Trophoblast cell (in vitro differentiated cells and primary cell): Measurements from ENCODE around the gene DOCK2.

ENCODE experiments used
- DNase-seq, 2 donors: peaks; one replicate each; pipeline ENCODE4 v3.0.0-alpha.2; 2016
- H2AFZ ChIP-seq: 2 replicates; pipeline ENCODE4 v1.6.1; 2013; ENCODE audit warnings: low read length, moderate library complexity, mild to moderate bottlenecking; ENCODE audit not compliant: insufficient read depth, poor library complexity
- H2AK5ac ChIP-seq: 2 replicates; pipeline ENCODE4 v1.6.1; 2013; ENCODE audit warnings: mild to moderate bottlenecking, low read length
- H2BK120ac ChIP-seq: 2 replicates; pipeline ENCODE4 v1.6.1; 2013; ENCODE audit warnings: low read length, mild to moderate bottlenecking, moderate library complexity; ENCODE audit not compliant: insufficient read depth, poor library complexity
- H2BK12ac ChIP-seq: 2 replicates; pipeline ENCODE4 v1.6.1; 2013; ENCODE audit warnings: mild to moderate bottlenecking, low read length, moderate library complexity
- H2BK5ac ChIP-seq: 2 replicates; pipeline ENCODE4 v1.6.1; 2013; ENCODE audit warnings: low read length, low read depth, moderate library complexity, mild to moderate bottlenecking; ENCODE audit not compliant: poor library complexity
- H3K14ac ChIP-seq: 2 replicates; pipeline ENCODE4 v1.6.1; 2013; ENCODE audit warnings: mild to moderate bottlenecking, low read length
- H3K18ac ChIP-seq: 2 replicates; pipeline ENCODE4 v1.6.1; 2013; ENCODE audit warnings: mild to moderate bottlenecking, low read length
- H3K23ac ChIP-seq: 2 replicates; pipeline ENCODE4 v1.6.1; 2013; ENCODE audit warnings: low read length
- H3K27ac ChIP-seq: 2 replicates; pipeline ENCODE4 v1.5.1; 2013; ENCODE audit warnings: low read depth, mild to moderate bottlenecking, inconsistent platforms, low read length, moderate library complexity
- H3K27me3 ChIP-seq: 2 replicates; pipeline ENCODE4 v1.6.1; 2013; ENCODE audit warnings: inconsistent platforms, mild to moderate bottlenecking, low read length, moderate library complexity; ENCODE audit not compliant: insufficient read depth
- H3K36me3 ChIP-seq, 2 experiments: 1 replicate in 1 of 2; 2 replicates in 1 of 2; pipeline ENCODE4 v1.6.1; 2013; ENCODE audit warnings: low read length in 2 of 2, mild to moderate bottlenecking in 2 of 2, moderate library complexity in 1 of 2; ENCODE audit not compliant: insufficient read depth in 2 of 2, control insufficient read depth in 1 of 2
- H3K4ac ChIP-seq: 2 replicates; pipeline ENCODE4 v1.6.1; 2013; ENCODE audit warnings: low read depth, mild to moderate bottlenecking, low read length, moderate library complexity
- H3K4me1 ChIP-seq, 2 experiments: 1 replicate in 1 of 2; 2 replicates in 1 of 2; pipeline ENCODE4 v1.6.1; 2013; ENCODE audit warnings: low read length in 2 of 2, mild to moderate bottlenecking in 2 of 2, moderate library complexity in 1 of 2; ENCODE audit not compliant: insufficient read depth in 2 of 2, control insufficient read depth in 1 of 2
- H3K4me2 ChIP-seq: 2 replicates; pipeline ENCODE4 v1.6.1; 2013; ENCODE audit warnings: inconsistent platforms, mild to moderate bottlenecking, low read length, moderate library complexity
- H3K4me3 ChIP-seq: 2 replicates; pipeline ENCODE4 v1.5.1; 2013; ENCODE audit warnings: mild to moderate bottlenecking, low read depth, low read length, inconsistent platforms
- H3K79me1 ChIP-seq: one replicate; pipeline ENCODE4 v1.6.1; 2013; ENCODE audit warnings: low read length
- H3K79me2 ChIP-seq: 2 replicates; pipeline ENCODE4 v1.6.1; 2013; ENCODE audit warnings: low read length, mild to moderate bottlenecking; ENCODE audit not compliant: control insufficient read depth, insufficient read depth, poor library complexity
- H3K9ac ChIP-seq: 2 replicates; pipeline ENCODE4 v1.6.1; 2013; ENCODE audit warnings: mild to moderate bottlenecking, low read length
- H3K9me3 ChIP-seq: 2 replicates; pipeline ENCODE4 v1.6.1; 2013; ENCODE audit warnings: low read depth, mild to moderate bottlenecking, control low read depth, inconsistent platforms, low read length; ENCODE audit not compliant: insufficient read depth
- H4K12ac ChIP-seq: 2 replicates; pipeline ENCODE4 v1.6.1; 2013; ENCODE audit warnings: low read depth, mild to moderate bottlenecking, low read length, moderate library complexity
- H4K8ac ChIP-seq: 2 replicates; pipeline ENCODE4 v1.6.1; 2013; ENCODE audit warnings: low read depth, mild to moderate bottlenecking, low read length, moderate library complexity
- H4K91ac ChIP-seq: one replicate; pipeline ENCODE4 v1.6.1; 2013; ENCODE audit warnings: low read depth, mild to moderate bottlenecking, low read length, moderate library complexity
- WGBS: extraction: QIAGEN DNeasy Blood & Tissue Kit; methylation state at CpG from one replicate; pipeline ENCODE4 v1.1.7; 2013; ENCODE audit warnings: missing lambda C conversion rate; ENCODE audit not compliant: insufficient read length, insufficient coverage; ENCODE audit errors: extremely low coverage; 5-methylcytosine and 5-hydroxymethylcytosine counted together

Gene DOCK2

GRCh38 chr5:170028124-170028523 lies 391.0 kb downstream of the DOCK2 start:
- Histone ChIP-seq H4K91ac (no peak overlapping the region), H3K9me3 (peaks cover 1% of the 10 kb centered on the region), H3K14ac (no peak overlapping the region), H3K79me1 (no peaks in the 10 kb centered on the region), H3K4ac (no peak overlapping the region), H3K79me2 (no peaks in the 10 kb centered on the region), H3K9ac (no peak overlapping the region), H3K18ac (no peak overlapping the region), H3K23ac (no peak overlapping the region), H2AK5ac (no peak overlapping the region), H2BK120ac (no peak overlapping the region), H3K4me2 (no peak overlapping the region), H2BK12ac (no peak overlapping the region), H2AFZ (no peak overlapping the region), H4K8ac (no peak overlapping the region), H4K12ac (no peak overlapping the region), H2BK5ac (no peak overlapping the region), H3K27ac (no peak overlapping the region), H3K36me3 (no peaks in the 10 kb centered on the region), H3K4me3 (no peak overlapping the region), H3K27me3 (no peaks in the 10 kb centered on the region), H3K4me1 (no peaks in the 10 kb centered on the region)
- no CpG with 5 or more reads among the region's 2 CpGs for WGBS
- no peak for DNase-seq

- Histone ChIP-seq H3K36me3 (no peaks in the 10 kb centered on the region), H3K4me2 (no peak overlapping the region), H2BK5ac (no peak overlapping the region), H3K4me1 (no peaks in the 10 kb centered on the region), H2BK120ac (no peak overlapping the region), H3K79me1 (no peaks in the 10 kb centered on the region), H3K18ac (no peak overlapping the region), H3K9ac (no peak overlapping the region), H3K9me3 (peaks cover 1% of the 10 kb centered on the region), H4K91ac (no peak overlapping the region), H3K79me2 (no peaks in the 10 kb centered on the region), H3K23ac (no peak overlapping the region), H2AFZ (no peak overlapping the region), H3K14ac (no peak overlapping the region), H2BK12ac (no peak overlapping the region), H3K27ac (no peak overlapping the region), H3K4ac (no peak overlapping the region), H2AK5ac (no peak overlapping the region), H3K27me3 (no peaks in the 10 kb centered on the region), H3K4me3 (no peak overlapping the region), H4K8ac (no peak overlapping the region), H4K12ac (no peak overlapping the region)
- DNase-seq = no peak
- no CpG with 5 or more reads among the region's 10 CpGs for WGBS
These were observed 397.2 kb downstream of the DOCK2 start for GRCh38 chr5:170034231-170034630.

DNA sequence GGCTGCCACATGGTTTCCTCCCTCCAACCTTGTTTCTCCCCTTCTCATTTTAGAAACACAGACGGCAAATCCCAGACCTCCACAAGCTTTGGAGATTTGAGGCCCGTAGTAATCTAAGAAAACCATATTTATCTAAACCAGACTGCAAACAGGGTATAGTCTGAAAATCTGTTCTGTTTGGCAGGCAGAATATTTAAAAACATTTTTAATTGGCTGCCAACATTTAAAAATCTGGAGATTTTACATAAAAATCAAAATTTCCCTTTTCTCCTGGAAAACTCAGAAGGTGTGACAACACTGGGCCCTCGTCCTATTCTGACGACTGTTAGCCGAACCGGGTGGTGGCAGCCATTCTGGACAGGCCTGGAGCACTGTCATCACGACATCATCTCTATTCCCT lies 401.2 kb downstream of the DOCK2 start:
- Histone ChIP-seq H3K4ac (no peak overlapping the region), H2BK12ac (no peak overlapping the region), H3K27me3 (no peaks in the 10 kb centered on the region), H3K36me3 (no peaks in the 10 kb centered on the region), H3K79me2 (no peaks in the 10 kb centered on the region), H3K4me3 (no peak overlapping the region), H3K4me2 (no peak overlapping the region), H3K79me1 (no peaks in the 10 kb centered on the region), H3K27ac (no peak overlapping the region), H3K14ac (no peak overlapping the region), H4K12ac (no peak overlapping the region), H2BK5ac (no peak overlapping the region), H2AK5ac (no peak overlapping the region), H2AFZ (no peak overlapping the region), H3K18ac (no peak overlapping the region), H3K23ac (no peak overlapping the region), H4K91ac (no peak overlapping the region), H4K8ac (no peak overlapping the region), H2BK120ac (no peak overlapping the region), H3K4me1 (no peaks in the 10 kb centered on the region), H3K9me3 (no peaks in the 10 kb centered on the region), H3K9ac (no peak overlapping the region)
- WGBS = no CpG with 5 or more reads among the region's 7 CpGs
- DNase-seq = no peak

DNA sequence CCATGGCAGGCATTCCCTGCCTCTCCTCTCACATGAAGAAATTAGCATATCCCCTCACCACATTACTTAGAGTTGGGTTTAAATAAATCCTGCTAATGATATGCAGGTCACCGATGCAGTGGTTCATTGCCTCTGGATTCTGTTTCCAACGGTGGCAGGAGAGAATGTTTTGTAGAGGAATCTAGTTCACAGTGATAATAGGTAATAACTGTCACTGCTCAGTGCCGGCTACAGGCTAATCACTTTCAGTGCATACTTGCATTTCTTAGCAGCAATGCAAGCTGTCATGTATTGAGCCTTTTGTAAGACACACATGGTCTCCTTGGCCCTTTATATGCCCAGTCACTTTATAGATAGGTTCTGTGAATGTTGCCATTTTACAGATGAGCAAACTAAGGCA lies 402.8 kb downstream of the DOCK2 start:
- Histone ChIP-seq H4K8ac (no peak overlapping the region), H3K79me2 (no peaks in the 10 kb centered on the region), H3K4me1 (no peaks in the 10 kb centered on the region), H2AK5ac (no peak overlapping the region), H3K36me3 (no peaks in the 10 kb centered on the region), H2AFZ (no peak overlapping the region), H4K91ac (no peak overlapping the region), H3K79me1 (no peaks in the 10 kb centered on the region), H3K4me3 (no peak overlapping the region), H3K27ac (no peak overlapping the region), H3K14ac (no peak overlapping the region), H2BK12ac (no peak overlapping the region), H3K9me3 (no peaks in the 10 kb centered on the region), H3K9ac (no peak overlapping the region), H3K4me2 (no peak overlapping the region), H2BK5ac (no peak overlapping the region), H3K27me3 (no peaks in the 10 kb centered on the region), H3K18ac (no peak overlapping the region), H3K23ac (no peak overlapping the region), H4K12ac (no peak overlapping the region), H3K4ac (no peak overlapping the region), H2BK120ac (no peak overlapping the region)
- no peak for DNase-seq
- WGBS = no CpG with 5 or more reads among the region's 3 CpGs
